Epithelial cell of proximal tubule (primary cell): ENCODE data around the gene FGFR1OP2. TPM values are rescaled to one million over a fixed set of nuclear protein-coding genes. Genes with fewer than 3 reads are reported as not detected.

Source experiments
- DNase-seq: peaks from one replicate; pipeline ENCODE4 v3.0.0-alpha.2; 2011; ENCODE audit warnings: low read depth
- H3K4me3 ChIP-seq: 2 replicates; pipeline ENCODE4 v1.5.1; 2011; ENCODE audit warnings: low read depth, mild to moderate bottlenecking, low read length
- CTCF ChIP-seq: conservative IDR thresholded peaks from 2 replicates; pipeline ENCODE4 v1.5.1; 2012; ENCODE audit warnings: low read depth, mild to moderate bottlenecking, low read length
- total RNA-seq: library from RNA; depleted of rRNA; stranded (reverse); fragments of >200 nt; gene quantifications from 2 replicates; pipeline ENCODE4 v1.2.3, GENCODE V29; 2015

The FGFR1OP2 gene
- total RNA-seq, 1 donor from 2014 or later = 27.3 TPM

- peak within 1 kb of the TSS; percentile 81 for H3K4me3 ChIP-seq
- peak; percentile 90 for TF ChIP-seq CTCF
- no peak for DNase-seq
Observed at GRCh38 chr12:27014085-27014858, 76.0 kb downstream of the FGFR1OP2 start, which contains the start of gene TM7SF3. Gene TM7SF3, minus strand, starts transcription at chr12:27014384. Its CDS starts 216 bp downstream, at chr12:27014168.

GRCh38 chr12:27014859-27015729 lies 76.8 kb downstream of the FGFR1OP2 start:
- DNase-seq = no peak
- no peak for TF ChIP-seq CTCF
- H3K4me3 ChIP-seq = peak overlapping the region; percentile 81

GRCh38 chr12:27015730-27016076 lies 77.4 kb downstream of the FGFR1OP2 start:
- no peak for DNase-seq
- TF ChIP-seq CTCF = peak; percentile 33
- H3K4me3 ChIP-seq = no peak overlapping the region

Other genes starting within 250 kb of the FGFR1OP2 start
- 13.5 and 13.7 TPM in 2 replicates for gene ITPR2, start 105.3 kb upstream of the FGFR1OP2 start, total RNA-seq
- gene INTS13, start 489 bp upstream of the FGFR1OP2 start, total RNA-seq = 33.6 and 42.6 TPM in 2 replicates
- gene TM7SF3, start 75.9 kb downstream of the FGFR1OP2 start, total RNA-seq = 48.1 and 56.9 TPM in 2 replicates
- 23.9 and 47.5 TPM in 2 replicates for gene MED21, start 84.1 kb downstream of the FGFR1OP2 start, total RNA-seq
- not detected in 2 replicates for gene C12orf71, start 144.1 kb downstream of the FGFR1OP2 start, total RNA-seq